HG03469 (cell line): ENCODE results near the gene KRTAP10-10.
"Not testable (repeated sequence)": the region's sequence is repeated elsewhere in the genome, so short reads cannot be mapped to it uniquely, and the experiment has no call there.

ENCODE experiments used
- ATAC-seq: cut with Tn5 transposase; IDR thresholded peaks from one replicate; pipeline ENCODE4 v1.9.1; 2021; ENCODE audit warnings: mild to moderate bottlenecking, moderate library complexity, moderate number of reproducible peaks; ENCODE audit not compliant: unreplicated experiment

Gene KRTAP10-10

DNA sequence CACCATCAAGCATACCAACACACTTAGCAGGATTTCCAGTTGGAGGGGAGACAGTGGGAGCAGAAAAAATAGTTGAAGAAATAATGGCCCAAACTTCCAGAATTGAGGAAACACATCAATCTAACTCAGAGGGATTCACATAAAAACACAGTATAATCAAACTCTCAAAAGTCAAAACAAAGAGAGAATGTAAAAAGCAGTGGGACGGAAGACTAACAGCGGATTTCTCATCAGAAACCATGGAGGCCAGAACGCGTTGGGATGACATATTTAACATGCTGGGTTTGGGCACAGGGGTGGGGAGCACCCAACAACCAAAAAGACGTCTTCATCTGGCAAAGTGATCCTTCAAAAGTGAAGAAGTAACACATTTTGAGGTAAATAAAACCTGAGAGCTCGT lies 17.3 kb upstream of the KRTAP10-10 start:
- no peak for ATAC-seq

DNA sequence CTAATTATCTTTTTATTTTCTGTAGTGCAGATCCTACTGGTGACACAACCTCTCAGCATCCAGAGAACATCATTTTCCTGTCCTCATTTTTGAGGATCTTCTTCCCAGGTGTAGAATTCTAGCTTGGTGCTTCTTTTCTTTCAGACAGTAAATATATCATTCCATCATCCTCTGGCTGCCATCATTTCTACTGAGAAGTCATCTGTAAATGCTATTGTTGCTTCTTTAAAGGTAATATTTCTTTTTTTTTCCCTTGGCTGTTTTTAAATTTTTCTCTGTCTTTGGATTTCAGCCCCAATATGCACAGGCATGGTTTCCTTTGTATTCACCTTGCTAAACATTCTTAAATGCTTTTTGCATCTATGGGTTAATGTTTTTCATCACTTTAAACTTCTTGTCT lies 13.6 kb upstream of the KRTAP10-10 start:
- no peak for ATAC-seq

DNA sequence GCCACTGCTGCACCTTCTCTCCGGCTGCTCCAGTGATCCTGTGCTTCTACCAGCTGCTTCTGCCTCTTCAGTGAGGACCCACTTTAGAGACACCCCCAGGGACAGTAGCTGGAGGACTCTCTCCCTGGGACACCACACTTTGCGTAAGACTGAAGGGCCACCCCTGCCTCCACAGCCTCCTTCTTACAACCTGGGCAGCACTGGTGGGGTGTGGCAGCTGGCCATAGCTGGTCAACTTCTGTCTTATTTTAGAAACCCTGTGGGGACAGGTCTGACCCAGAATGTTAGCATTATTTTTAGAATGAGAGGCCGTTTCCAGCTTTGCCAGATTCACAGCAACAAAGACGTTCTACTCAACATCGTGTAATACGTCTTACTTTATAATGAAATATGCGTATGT lies 11.4 kb upstream of the KRTAP10-10 start:
- ATAC-seq, result no peak

DNA sequence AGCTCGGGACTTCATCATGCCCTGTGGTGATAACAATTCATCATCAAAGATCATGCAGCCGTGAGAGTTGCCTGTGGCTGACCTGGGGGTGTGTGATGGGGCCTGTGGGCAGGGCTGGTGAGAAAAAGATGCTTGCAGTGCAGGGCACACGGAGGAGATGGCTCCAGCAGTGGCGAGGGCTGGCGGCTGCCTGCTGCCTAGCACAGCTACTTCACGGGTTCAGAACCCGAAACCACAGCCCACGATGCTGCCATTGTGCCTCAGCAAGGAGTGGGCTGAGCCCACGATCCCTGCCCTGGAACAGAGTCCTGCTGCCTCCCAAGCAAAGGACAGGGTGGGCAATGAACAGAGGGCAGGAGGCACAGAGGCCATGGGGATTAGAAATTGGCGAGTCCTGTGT lies 10.9 kb upstream of the KRTAP10-10 start:
- ATAC-seq, result no peak

DNA sequence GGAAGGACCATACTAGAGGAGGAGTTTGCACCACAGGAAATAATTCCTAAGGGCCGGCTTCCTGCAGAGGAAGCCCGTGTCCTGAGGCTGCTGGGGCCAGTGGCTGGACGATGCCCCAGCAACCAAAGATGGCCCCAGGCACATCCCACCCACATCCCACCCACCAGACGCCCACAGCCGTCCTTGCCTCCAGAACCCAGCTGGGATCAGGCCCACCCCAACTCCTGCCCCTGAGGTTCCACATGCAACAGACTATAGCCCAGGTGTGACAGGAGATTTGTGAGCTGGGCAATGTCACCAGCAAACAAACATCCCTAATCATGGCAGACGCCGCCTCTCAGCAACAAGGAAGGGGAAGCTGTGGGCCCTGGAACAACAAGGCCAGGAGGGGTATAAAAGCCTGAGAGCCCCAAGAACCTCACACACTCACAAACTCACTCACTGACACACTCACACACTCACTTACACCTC lies 10.4 kb upstream of the KRTAP10-10 start, which contains the start of gene KRTAP10-9:
Gene KRTAP10-9, plus strand, starts transcription at position 421 of the 471 bp plus-strand sequence. CDS start 79 bp downstream, outside the sequence.
- no peak for ATAC-seq

DNA sequence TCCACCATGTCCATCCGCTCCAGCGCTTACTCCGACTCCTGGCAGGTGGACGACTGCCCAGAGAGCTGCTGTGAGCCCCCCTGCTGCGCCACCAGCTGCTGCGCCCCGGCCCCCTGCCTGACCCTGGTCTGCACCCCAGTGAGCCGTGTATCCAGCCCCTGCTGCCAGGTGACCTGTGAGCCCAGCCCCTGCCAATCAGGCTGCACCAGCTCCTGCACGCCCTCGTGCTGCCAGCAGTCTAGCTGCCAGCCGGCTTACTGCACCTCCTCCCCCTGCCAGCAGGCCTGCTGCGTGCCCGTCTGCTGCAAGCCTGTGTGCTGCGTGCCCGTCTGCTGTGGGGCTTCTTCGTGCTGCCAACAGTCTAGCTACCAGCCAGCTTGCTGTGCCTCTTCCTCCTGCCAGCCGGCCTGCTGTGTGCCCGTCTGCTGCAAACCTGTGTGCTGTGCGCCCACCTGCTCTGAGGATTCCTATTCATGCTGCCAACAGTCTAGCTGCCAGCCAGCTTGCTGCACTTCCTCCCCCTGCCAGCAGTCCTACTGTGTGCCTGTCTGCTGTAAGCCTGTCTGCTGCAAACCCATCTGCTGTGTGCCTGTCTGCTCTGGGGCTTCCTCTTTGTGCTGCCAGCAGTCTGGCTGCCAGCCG lies 9.9 kb upstream of the KRTAP10-10 start:
- ATAC-seq, result not testable (repeated sequence)

DNA sequence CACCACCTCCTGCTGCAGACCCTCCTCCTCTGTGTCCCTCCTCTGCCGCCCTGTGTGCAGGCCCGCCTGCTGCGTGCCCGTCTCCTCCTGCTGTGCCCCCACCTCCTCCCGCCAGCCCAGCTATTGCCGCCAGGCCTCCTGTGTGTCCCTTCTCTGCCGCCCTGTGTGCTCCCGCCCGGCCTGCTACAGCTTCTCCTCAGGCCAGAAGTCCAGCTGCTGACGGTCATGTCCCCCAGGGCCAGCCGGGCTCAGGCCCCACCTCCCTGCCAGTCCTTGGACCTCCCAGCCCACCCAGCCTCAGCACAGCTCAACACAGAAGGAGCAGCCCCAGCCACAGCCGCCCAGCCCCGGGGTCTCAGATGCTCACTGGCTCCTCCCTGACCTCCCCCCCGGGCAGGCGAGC lies 9.3 kb upstream of the KRTAP10-10 start:
- ATAC-seq, result not testable (repeated sequence)

DNA sequence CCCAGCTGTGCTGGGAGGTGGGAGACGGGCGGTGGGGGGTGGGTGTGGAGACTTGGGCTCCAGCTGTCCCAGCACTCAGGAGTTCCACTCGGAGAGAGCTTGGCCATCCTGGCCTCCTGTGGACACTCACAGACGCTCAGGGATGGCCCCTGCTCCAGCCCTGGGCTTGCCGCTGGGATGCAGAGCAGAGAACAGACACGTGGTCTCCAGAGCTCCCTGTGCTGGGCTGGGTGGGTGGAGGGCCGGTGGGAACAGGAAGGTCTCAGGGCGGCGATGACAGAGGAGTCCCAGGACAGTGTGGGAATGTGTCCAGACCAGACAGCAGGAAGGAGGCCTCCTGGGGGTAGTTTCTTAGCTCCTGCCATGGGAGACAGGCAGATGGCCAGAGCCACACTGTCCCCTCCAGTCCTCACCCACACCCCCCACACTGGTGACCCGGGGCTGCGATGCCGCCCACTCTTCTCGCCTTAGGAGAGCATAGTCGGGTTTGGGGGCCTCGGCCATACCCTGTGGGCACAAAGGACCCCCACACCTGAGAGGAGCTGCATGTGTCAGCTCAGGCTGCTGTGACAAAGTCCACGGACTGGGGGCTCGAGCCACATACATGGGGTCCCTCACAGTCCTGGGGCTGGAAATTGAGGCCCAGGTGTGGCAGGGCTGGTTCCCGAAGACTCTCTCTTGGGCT lies 8.3 kb upstream of the KRTAP10-10 start:
- no peak for ATAC-seq

DNA sequence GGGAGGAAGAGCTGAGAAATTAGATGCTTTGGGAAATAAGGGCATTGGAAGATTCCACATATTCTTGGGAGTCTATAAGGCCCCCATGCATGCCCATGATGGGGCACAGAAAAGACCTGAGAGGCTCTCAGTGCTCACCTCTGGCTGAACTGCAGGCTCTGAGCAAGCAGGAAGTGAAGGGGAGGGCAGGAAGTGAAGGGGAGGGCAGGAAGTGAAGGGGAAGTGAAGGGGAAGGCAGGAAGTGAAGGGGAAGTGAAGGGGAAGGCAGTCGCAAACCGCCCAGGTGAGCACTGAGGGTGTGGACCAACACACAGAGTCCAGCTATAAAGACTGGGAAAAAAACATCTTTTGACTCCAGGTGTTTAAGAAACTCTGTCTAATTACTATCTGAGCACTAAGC lies 6.7 kb upstream of the KRTAP10-10 start:
- ATAC-seq, result no peak

DNA sequence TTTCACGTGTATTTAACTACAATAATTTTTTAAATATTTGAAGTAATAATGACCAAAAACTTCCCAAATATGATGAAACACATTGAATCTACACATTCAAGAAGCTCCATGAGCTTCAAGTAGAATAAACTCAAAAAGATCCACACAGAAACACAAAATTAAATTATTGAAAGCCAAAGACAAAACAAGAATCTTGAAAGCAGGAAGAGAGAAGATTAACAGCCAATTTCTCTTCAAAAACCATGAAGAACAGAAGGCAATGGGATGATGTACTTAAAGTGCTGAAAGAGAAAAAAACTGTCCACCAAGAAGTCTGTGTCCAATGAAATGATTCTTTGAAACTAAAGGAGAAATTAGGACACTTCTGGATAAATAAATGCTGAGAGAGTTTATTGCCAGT lies 5.1 kb upstream of the KRTAP10-10 start:
- ATAC-seq, result no peak

DNA sequence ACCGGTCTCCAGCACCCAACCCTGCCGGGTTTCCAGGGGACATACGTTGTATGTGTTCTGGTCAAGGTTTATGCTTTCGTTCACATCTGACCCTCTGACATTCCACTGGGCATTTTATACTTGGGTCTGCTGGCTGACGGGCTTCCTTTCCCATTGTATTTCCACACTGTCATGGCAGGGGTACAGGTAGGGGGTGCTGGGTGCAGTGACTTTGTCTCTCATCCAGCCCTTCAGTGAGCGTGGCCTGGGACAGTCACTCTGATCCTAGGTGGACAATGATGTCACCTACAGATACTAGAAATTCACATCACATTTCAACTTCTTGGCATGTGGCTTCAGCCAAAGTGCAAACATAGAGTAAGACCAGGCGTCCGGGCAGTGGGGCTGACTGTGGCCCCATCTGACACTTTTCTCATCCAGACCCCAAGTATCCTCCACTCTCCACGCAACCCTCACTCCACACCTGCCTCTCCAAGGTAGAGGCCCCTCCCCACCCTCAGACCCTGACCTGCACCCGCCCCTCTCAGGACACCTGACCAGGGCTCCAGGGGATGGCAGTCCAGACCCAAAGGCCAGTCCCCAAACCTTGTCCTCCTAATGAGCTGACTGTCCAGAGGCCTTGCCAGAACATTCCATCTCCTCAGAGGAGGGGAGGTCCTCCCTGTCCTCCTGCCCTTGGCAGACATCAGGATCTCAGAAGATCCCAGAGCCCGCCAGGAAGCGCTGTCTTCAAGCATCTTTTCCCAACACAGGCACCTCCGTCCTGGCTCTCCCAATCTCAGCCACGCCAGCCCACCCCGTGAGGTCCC lies 743 bp upstream of the KRTAP10-10 start:
- ATAC-seq, result no peak

DNA sequence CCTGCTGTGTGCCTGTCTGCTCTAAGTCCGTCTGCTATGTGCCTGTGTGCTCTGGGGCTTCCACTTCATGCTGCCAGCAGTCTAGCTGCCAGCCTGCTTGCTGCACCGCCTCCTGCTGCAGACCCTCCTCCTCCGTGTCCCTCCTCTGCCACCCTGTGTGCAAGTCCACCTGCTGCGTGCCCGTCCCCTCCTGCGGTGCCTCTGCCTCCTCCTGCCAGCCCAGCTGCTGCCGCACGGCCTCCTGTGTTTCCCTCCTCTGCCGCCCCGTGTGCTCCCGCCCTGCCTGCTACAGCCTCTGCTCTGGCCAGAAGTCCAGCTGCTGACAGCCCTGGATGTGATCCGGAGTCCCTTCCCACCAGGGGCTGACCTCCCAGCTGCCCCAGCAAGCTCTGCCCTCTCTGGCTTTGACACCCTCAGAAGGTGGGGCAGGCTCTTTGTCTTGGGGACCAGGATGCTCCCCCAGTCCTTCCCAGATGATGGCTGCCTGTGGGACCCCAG lies 744 bp downstream of the KRTAP10-10 start:
- ATAC-seq, result not testable (repeated sequence)

DNA sequence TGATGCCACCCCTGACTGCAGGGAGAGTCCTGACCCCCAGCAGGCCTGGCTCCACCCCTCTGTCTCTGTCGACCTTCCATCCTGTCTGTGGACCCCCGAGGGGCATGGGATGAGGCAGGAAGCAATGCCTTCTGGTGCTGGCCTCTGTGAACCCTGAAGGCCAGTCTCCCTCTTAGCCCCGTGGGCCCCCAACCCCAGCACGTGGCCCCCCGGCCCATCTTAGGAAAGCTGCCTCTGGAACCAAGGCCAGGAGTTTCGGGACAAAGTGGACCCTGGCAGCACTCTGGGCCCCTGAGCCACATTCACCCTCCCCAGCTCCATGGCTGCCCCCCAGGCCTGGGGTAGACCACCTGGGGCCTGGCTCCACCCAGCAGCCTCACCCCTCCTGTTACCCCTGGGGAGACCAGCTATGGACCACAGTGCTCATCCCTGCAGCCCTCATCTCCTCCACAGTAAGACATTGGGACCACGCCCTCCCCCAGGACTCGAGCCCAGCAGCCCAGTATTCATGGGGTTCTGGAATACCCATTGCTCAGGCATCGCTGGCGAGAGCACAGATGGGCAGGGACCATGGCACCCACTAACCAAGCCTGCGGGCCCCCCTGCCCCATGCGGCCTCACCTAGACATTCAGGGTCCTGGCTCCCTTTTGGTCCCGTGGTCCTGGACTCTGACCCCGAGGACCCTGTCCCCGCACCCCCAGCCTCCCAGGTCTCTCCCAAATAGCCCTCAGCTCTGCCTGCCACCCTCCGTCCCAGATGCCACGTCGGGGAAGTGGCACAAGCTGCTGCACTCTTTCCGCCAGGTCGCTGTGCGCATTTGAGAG lies 1.6 kb downstream of the KRTAP10-10 start:
- not testable (repeated sequence) for ATAC-seq

DNA sequence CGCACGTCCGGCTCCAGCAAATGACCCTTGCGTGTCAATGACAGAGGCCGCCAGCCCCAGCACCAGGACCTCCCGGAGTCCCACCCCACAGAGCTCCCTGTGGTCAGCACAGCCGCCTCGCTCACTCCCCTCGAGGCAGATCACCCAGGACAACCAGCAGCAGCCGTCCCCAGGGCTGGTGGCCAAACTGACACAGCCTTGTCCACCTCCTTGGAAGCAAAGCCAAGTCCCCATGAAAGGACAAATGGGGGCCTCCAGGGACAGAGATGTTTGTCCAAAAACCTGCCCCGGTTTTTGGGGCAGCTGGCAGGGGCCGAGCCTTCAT lies 2.1 kb downstream of the KRTAP10-10 start:
- no peak for ATAC-seq

DNA sequence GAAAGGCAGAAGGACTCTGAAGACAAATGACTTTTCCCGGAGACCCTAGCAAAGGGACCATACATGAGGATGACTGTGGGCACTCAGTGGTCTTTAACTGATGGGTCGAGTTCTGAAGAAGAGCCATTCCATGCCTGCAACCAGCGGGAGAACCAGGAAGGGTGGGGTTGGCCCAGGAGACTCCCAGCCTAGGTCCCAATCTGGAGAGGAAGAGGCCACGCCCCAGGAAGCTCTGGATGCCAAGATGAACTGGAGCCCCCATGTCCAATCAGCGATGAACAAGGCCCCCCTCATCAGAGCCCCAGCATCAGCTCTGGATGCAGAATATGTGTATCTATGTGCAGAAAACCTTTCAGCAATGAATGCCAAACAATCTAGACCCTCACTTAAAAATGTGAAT lies 3.6 kb downstream of the KRTAP10-10 start:
- ATAC-seq, result no peak

DNA sequence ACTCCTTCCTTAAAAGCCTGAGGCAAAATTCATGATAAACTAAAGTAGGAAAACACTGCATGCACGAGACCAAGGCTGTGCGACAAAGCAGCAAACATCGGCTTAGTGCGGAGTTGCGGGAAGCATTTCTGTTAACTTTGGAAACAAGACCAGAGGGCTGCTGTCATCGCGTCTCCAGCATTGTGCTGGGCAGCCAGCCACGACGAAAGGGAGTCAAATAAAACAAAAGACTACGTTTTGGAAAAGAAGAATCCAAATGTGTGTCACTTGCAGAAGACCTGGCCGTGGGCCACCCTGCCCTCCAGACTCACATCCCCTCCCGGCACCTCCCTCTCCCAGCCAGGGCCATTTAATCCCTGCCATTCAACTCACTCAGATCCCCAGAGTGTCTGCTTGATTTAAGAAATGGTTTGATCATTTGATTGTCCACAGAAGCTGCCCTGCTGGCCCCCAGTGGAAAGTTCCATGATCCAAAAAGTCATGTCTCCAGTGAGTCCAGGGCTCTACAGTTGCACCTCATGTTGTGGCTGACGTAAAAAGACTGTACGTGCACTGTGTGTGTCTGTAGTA lies 6.7 kb downstream of the KRTAP10-10 start:
- ATAC-seq, result no peak

DNA sequence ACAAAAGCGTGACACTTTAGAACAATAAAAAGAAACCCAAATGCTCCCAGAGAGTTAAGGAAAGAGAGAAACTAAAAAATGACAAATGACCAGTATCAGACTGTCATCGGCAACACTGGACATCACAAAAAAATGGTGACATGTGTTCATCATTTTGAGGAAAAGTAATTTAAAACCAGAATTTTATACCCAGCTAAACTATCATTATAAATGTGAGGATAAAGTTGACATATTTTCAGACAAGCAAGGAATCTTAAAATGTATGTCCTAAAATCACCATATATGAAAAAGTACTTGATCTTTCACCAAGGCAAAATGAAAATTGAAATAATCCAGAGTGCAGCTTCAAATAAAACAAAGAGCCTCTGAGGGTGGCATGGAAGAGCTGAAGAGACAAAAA lies 7.7 kb downstream of the KRTAP10-10 start:
- ATAC-seq, result no peak

DNA sequence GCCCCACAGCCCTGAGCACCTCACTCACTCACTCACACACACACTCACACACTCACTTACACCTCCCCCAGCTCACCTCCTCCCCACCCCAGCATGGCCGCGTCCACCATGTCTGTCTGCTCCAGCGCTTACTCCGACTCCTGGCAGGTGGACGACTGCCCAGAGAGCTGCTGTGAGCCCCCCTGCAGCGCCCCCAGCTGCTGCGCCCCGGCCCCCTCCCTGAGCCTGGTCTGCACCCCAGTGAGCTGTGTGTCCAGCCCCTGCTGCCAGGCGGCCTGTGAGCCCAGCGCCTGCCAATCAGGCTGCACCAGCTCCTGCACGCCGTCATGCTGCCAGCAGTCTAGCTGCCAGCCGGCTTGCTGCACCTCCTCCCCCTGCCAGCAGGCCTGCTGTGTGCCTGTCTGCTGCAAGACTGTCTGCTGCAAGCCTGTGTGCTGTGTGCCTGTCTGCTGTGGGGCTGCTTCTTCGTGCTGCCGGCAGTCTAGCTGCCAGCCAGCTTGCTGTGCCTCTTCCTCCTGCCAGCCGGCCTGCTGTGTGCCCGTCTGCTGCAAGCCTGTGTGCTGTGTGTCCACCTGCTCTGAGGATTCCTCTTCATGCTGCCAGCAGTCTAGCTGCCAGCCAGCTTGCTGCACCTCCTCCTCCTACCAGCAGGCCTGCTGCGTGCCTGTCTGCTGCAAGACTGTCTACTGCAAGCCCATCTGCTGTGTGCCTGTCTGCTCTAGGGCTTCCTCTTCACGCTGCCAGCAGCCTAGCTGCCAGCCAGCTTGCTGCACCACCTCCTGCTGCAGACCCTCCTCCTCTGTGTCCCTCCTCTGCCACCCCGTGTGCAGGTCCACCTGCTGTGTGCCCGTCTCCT lies 9.4 kb downstream of the KRTAP10-10 start, which contains the start of gene KRTAP10-11:
Gene KRTAP10-11, plus strand, starts transcription at position 49 of the 856 bp plus-strand sequence. Its CDS starts 45 bp downstream, at position 94.
- not testable (repeated sequence) for ATAC-seq

DNA sequence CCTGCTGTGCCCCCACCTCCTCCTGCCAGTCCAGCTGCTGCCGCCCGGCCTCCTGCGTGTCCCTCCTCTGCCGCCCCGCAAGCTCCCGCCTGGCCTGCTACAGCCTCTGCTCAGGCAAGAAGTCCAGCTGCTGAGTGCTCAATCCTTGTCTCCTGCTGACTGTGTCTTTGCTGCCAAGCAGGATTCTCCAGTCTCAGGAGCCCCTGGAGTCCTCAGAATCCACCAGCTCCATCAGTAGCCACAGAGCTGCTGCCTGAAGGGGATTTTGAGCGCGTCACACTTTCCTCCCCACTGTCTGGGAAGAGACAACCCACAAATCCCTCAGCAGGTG lies 10.0 kb downstream of the KRTAP10-10 start:
- no peak for ATAC-seq
